IPS-15b (cell line): Measurements from ENCODE around the gene SLC15A3.
"Not testable (repeated sequence)": the region's sequence is repeated elsewhere in the genome, so short reads cannot be mapped to it uniquely, and the experiment has no call there.

Experiments used
- H3K27me3 ChIP-seq: one replicate; pipeline ENCODE4 v1.6.1; 2013; ENCODE audit warnings: low read length; ENCODE audit not compliant: control insufficient read depth, insufficient read depth
- H3K36me3 ChIP-seq: one replicate; pipeline ENCODE4 v1.6.1; 2013; ENCODE audit warnings: low read length; ENCODE audit not compliant: control insufficient read depth, insufficient read depth
- H3K4me1 ChIP-seq: one replicate; pipeline ENCODE4 v1.6.1; 2013; ENCODE audit warnings: mild to moderate bottlenecking, low read length; ENCODE audit not compliant: control insufficient read depth, insufficient read depth
- H3K4me3 ChIP-seq: one replicate; pipeline ENCODE4 v1.5.1; 2013; ENCODE audit warnings: low read depth, low read length
- H3K9ac ChIP-seq: one replicate; pipeline ENCODE4 v1.6.1; 2013; ENCODE audit warnings: low read depth, mild to moderate bottlenecking, low read length
- H3K9me3 ChIP-seq: one replicate; pipeline ENCODE4 v1.6.1; 2013; ENCODE audit warnings: mild to moderate bottlenecking, low read length; ENCODE audit not compliant: control insufficient read depth, insufficient read depth

SLC15A3 gene

DNA sequence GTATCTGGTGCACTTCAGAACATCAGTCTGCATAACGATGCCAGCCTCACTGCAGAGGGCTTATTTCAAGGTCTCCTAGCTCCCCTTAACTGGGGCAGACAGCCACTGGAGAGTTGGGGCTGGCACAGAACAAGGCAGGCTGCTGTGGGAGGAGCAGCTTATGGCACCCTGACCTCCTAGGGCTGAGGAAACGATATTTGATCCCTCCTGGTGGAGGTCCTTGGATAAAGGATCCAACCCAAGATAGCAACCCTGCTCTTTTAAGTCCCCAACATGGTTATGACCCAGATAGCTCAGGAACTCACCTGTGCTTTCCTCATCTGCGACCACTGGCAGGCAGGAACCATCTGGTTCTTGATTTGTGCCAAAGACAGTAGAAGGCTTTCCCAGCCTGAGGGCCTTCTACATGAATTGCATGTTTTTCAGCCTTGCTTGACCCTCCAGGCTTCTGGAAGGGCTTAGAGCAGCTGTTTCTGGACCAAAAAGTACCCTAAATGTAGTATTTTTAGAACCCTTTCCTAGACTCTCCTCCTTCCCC lies 35.2 kb downstream of the SLC15A3 start:
- Histone ChIP-seq H3K4me1 (peaks cover 9% of the 10 kb centered on the region), H3K36me3 (peaks cover 11% of the 10 kb centered on the region), H3K4me3 (no peak overlapping the region), H3K9ac (no peak overlapping the region), H3K27me3 (peaks cover 20% of the 10 kb centered on the region), H3K9me3 (no peaks in the 10 kb centered on the region)

DNA sequence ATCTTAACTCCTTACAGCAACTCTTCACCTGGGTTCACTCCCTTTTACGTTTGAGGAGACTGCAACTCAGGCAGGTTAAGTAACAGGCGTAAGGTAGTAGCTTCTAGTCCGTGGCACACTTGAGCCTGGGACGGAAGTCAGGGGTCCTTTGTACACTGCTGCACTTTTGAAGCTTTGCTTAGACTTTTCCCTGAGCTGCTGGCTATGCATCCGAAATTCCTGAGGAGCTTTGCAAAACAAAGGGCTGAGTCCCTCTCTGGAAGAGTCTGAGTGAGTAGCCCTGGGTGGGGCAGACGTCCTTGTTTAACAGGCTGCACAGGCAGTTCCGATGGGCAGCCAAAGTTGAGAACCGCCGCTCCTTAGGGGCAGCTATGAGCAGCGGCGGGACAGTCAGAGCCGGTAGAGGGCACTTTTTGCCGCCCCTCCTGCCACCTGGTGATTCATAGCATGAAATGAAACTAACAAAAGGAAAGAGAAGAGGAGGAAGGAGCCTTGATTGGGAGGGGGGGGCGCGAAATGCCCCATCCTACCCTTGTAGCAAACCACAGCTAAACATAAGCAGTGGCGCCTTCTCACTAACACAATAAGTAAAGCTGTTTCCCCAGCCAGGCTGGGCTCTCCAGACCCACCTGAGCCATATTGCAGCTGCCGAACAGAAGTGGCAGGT lies 36.6 kb downstream of the SLC15A3 start:
- H3K4me3 ChIP-seq = peak overlapping the region; percentile 84
- H3K4me1 ChIP-seq = peaks cover 9% of the 10 kb centered on the region

DNA sequence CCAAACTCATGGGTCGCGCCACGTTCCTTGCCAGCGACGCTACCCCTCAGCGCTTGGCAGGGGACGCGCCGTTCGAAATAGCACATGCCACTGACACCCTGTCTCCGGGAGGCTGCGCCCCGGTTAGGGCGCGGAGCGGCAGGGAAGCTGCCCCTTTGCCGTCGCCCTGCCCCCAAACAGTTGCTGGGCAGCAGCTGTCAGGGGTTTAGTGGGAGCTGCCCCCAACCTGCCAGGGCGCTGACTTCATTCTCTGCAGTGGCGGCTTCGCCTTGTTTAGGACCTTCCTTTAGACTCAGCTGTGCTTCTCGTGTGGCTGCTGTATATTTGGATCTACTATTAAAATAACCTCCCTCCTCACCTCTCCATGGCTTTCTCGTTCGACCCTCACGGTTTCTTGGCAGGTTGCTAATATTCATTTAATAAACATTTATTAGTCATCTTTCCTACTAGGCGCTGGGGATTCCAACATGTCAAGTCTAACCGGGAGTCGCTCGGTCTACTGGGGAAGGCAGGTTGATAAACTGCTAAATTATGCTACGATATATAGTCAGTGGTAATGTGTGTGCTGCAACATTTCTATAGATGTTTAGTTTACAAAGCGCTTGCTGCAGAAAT lies 37.2 kb downstream of the SLC15A3 start:
- Histone ChIP-seq H3K9me3 (no peaks in the 10 kb centered on the region), H3K4me1 (peaks cover 9% of the 10 kb centered on the region), H3K27me3 (peaks cover 29% of the 10 kb centered on the region), H3K9ac (peak overlapping the region; percentile 29), H3K4me3 (peak overlapping the region; percentile 84), H3K36me3 (no peaks in the 10 kb centered on the region)

More for the DNA sequence above, 36.6 kb downstream of the SLC15A3 start:
- H3K27me3 ChIP-seq = peaks cover 29% of the 10 kb centered on the region
- peaks cover 1% of the 10 kb centered on the region for H3K36me3 ChIP-seq
- H3K9me3 ChIP-seq = no peaks in the 10 kb centered on the region
- no peak overlapping the region for H3K9ac ChIP-seq

DNA sequence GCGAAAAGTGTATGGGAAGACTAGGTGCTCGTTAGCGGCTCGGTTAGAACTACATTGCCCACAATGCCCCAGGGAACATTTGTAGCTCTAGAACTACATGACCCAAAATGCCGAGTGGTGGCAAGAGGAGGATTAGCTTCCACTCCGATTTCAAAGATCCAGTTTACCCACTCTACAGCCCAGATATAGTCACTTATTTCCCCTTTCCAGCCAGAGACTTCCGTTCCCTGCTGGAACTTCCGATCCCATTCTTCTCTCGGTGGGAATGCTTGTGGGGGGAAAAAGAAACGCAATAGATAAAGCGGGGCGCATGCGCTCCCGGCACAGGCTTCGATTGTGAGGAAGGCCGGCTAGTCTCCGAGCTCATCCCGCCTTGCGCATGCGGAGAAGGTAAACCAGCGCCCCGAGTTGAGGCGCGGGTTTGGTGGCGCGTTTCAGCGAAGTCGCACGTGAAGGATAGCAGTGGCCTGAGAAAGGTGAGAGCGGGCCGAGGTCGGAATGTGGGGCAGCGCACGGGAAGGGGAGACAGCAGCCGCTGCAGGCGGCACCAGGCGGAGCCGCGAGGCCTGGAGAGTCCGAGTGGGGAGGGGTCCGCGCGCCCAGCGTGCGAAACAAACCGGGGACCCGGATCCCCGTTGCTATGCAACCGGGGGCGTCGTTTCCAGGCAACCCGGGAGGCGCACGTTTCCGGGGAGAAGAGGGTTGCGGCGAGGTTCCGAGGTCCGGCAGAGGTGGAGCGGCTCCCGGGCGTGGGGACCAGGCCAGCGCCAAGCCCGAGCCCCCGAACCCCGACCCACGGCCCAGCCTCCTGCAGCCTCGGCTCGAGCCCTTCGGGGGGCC lies 38.0 kb downstream of the SLC15A3 start, which contains the start of gene TMEM109:
Gene TMEM109, plus strand, starts transcription at position 366 of the 840 bp plus-strand sequence. CDS start 5,536 bp downstream, outside the sequence.
- Histone ChIP-seq H3K36me3 (no peaks in the 10 kb centered on the region), H3K27me3 (peaks cover 35% of the 10 kb centered on the region), H3K9me3 (no peaks in the 10 kb centered on the region), H3K4me1 (peaks cover 9% of the 10 kb centered on the region), H3K9ac (peak within 1 kb of the TSS; percentile 90), H3K4me3 (peak within 1 kb of the TSS; percentile 84)

DNA sequence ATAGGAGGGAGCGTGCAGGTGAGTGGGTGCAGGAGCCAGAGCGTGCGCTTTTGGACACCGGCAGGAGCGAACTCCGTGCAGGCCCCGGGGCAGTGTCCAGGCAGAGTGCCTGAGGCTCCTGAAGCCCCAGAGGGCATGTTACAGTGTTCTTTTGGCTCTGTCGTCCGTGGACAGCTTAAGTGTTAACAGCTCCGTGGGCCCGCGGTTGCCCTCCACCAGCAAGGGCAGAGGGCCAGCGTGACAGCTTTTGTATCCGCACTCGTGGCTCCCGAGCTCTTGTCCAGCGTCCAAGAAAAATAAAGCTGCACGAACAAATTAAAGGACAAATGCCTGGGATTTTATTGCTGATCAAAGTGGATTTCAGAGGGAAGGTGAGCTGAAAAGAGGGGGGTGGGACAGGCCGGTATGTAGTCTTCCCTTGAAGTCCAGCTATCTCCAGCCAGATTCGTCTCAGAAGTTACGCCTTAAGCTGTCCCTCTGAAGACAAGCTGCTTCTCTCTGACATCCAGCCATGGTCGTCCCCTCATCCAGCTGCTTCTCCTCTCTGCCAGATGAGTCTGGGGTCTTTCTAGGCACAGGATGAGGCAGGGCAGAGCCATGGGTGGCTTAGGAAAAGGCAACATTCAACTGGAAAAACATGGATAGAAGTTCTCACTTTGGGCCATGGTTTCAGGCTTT lies 39.0 kb downstream of the SLC15A3 start:
- H3K36me3 ChIP-seq = no peaks in the 10 kb centered on the region
- peaks cover 37% of the 10 kb centered on the region for H3K27me3 ChIP-seq
- peak overlapping the region; percentile 84 for H3K4me3 ChIP-seq
- H3K4me1 ChIP-seq = peaks cover 9% of the 10 kb centered on the region
- no peaks in the 10 kb centered on the region for H3K9me3 ChIP-seq
- H3K9ac ChIP-seq = peak overlapping the region; percentile 90

DNA sequence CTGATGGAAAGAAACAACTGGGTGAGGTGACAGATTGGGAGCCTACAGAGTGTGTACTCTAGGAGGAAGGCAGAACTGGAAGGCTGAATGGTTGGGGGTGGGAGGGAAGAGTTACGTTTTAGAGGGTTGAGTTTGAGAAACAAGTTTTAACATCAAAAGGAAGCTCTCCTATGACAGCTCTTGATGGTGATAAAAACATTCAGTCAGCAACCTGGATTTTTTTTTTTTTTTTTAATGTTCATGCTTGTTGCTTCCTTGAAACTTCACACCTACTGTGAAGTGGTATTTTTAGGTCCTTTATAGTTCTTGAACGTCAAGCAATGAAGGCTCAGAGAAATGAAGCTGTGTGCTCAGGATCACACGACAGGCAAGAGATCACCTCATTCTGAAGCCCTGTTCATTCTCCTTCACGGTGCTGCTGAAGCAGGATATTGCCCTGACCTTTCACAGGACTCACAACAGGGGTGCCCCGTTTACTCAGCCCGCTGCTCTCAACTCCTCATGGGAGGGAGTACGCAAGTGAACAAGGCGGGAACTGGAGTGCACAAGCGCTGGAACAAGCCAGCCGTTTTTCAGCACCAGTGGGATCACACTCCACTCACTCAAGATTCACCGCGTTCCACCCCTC lies 39.6 kb downstream of the SLC15A3 start:
- peaks cover 9% of the 10 kb centered on the region for H3K4me1 ChIP-seq
- H3K36me3 ChIP-seq = no peaks in the 10 kb centered on the region
- no peak overlapping the region for H3K9ac ChIP-seq
- H3K9me3 ChIP-seq = no peaks in the 10 kb centered on the region
- H3K27me3 ChIP-seq = peaks cover 37% of the 10 kb centered on the region
- no peak overlapping the region for H3K4me3 ChIP-seq

DNA sequence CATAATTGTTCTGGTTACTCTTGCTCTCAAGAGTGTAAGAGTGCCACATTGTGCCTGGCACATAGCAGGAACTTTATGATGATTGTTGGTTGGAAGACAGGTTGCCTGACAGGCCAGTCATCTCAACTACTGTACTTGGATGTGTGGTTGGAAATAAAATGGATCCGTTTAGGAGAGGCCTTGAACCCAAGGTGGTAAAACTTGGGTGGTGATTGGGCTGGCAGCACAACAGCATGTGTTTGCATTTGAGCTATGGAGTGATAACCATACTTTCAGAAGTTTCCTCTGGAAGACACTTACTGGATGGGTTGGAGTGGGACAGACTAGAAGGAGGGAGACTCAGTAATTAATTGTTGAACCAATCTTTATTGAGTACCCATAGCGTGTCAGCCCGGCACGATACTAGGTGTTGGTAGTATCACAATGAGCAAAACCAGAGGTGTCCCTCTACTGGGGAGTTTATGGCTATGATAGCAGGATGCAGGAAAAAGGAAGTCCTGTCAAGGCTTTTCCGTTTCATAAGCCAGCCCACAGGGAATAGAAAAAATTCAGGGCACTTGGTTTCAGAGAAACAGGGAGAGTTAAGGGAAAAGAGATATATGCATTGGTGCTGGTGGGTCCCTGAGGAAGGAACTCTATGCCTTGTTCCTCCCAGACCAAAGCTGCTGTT lies 41.1 kb downstream of the SLC15A3 start:
- Histone ChIP-seq H3K9ac (no peak overlapping the region), H3K4me1 (peaks cover 5% of the 10 kb centered on the region), H3K27me3 (peaks cover 37% of the 10 kb centered on the region), H3K4me3 (no peak overlapping the region), H3K9me3 (no peaks in the 10 kb centered on the region), H3K36me3 (no peaks in the 10 kb centered on the region)

DNA sequence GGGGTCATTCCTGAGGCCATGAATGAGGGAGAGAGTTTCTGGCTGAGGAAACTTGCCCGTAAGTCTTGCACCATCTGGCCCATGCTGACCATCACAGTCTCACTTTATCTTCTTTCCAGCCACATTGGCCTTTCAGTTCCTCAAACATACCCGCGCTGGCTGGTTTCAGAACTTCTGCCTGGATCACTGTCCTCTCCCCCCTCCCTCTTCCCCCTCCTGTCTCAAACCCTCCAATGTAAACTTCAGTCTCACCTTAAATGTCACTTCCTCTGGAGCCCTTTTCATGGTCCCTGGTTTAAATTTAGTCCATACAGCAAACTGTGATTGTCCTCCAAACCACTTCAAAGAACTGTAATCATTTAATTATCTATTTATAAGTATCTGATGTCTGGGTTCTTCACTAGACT lies 41.7 kb downstream of the SLC15A3 start:
- peaks cover 4% of the 10 kb centered on the region for H3K4me1 ChIP-seq
- H3K9me3 ChIP-seq = no peaks in the 10 kb centered on the region
- peaks cover 37% of the 10 kb centered on the region for H3K27me3 ChIP-seq
- no peak overlapping the region for H3K9ac ChIP-seq
- H3K36me3 ChIP-seq = no peaks in the 10 kb centered on the region
- no peak overlapping the region for H3K4me3 ChIP-seq

DNA sequence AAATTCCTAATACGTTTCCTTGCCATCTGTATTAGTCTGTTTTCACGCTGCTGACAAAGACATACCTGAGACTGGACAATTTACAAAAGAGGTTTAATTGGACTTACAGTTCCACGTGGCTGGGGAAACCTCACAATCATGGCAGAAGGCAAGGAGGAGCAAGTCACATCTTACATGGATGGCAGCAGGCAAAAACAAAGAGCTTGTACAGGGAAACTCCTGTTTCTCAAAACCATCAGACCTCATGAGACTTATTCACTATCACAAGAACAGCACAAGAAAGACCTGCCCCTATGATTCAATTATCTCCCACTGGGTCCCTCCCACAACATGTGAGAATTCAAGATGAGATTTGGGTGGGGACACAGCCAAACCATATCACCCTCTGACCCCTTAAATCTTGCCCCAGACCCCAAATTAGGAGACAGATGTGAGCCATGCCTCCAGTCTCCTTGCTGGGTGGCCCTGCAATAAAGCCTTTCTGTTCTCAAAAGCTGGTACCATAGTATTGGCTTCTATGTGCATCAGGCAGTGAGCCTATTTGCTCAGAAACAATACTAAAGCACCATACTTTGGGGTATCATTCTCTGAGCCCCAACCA lies 42.2 kb downstream of the SLC15A3 start:
- not testable (repeated sequence) for H3K9ac ChIP-seq

DNA sequence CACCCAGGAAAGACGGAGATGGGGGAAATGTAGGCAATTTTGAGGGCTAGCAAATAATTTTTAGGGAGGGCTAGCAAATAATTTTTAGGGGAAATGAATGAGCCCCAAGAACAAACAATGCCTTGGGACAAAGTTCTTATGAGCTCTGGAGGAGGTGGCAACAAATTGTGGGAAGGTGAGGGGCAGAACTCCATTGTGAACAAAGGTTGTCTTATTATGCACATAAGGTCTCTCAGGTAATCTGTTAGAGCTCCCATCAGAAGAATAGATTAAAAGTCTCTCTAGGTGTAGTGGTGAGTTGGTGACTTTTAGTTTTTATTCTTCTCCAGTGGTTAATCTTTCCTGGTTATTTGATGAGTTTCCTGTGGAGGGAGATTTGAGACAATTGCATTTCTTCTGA lies 43.2 kb downstream of the SLC15A3 start:
- Histone ChIP-seq H3K27me3 (peaks cover 31% of the 10 kb centered on the region), H3K9me3 (no peaks in the 10 kb centered on the region), H3K36me3 (no peaks in the 10 kb centered on the region), H3K4me1 (peaks cover 10% of the 10 kb centered on the region), H3K4me3 (no peak overlapping the region), H3K9ac (no peak overlapping the region)

More for the DNA sequence above, 42.2 kb downstream of the SLC15A3 start:
- not testable (repeated sequence) for H3K4me3 ChIP-seq, H3K9me3 ChIP-seq, H3K36me3 ChIP-seq, H3K4me1 ChIP-seq
- H3K27me3 ChIP-seq = peaks cover 32% of the 10 kb centered on the region
